ENCODE data around the gene DHRS7B. TPM values are rescaled to one million over a fixed set of nuclear protein-coding genes. Genes with fewer than 3 reads are reported as not detected.

DHRS7B gene
- total and polyA plus RNA-seq, 5 experiments from 2014 or later, result 6.4 to 11.7 (median 8.0) TPM

DNA sequence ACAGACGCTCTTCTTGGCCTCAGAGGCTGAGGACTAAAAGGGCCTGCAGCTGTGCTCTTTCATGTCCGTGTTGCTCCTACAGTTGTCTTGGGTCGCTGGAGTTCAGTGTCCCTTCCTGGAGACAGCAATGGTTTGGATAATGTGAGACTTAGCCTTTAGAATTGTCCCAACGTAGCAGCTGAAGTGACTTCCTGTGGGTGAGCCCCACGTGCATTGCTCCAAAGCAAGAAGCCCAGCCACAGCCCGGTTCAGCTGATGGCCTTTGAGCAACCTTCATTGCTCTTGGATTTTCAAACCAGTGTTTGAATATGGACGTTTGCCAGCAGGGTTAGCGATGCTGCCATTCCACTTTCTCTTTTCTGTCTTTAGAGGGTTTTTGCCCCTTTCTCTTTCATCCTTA lies 67.5 kb downstream of the DHRS7B start:
- Mint-ChIP-seq H3K27me3 (no peaks in the 10 kb centered on the region), H3K36me3 (peaks cover 0 to 61% (median 10%) of the 10 kb centered on the region in 3 donors), H3K4me1 (peaks cover 3 to 7% (median 5%) of the 10 kb centered on the region in 4 donors), H3K9me3 (no peaks in the 10 kb centered on the region), H3K4me3 (no peak overlapping the region), H3K27ac (peak overlapping the region in 6 of 10 donors; percentile 32 to 91 (median 50))
- DNase-seq (no peak), ATAC-seq (no peak)
- POLR2A ChIA-PET, result no interaction called here

DNA sequence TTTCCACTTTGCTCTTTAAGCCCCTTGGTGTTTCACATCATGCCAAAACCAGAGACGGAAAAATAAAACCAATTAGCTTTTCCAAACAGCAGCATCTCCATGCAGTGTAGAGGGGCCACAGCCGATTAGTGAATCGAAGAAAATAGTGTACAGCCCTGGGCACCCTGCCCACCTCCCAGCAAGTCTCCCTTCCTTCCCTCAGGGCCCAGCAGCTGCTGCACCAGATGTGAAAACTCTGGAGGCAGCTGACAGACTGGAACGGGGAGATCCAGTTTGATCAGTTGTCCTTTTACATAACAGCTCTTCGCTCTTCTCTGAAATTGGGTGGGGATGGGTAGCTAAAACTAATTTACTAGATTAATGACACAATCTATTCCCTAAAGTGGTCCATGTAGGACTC lies 67.9 kb downstream of the DHRS7B start:
- Mint-ChIP-seq H3K4me1 (peaks cover 3 to 12% (median 7%) of the 10 kb centered on the region in 4 donors), H3K4me3 (no peak overlapping the region), H3K9me3 (no peaks in the 10 kb centered on the region), H3K27ac (peak overlapping the region in 6 of 10 donors; percentile 25 to 91 (median 50)), H3K36me3 (peaks cover 0 to 57% (median 10%) of the 10 kb centered on the region in 3 donors), H3K27me3 (no peaks in the 10 kb centered on the region)
- POLR2A ChIA-PET, result interaction anchor here (1.0 kb wide), 1 partner anchor 10 kb away, joined by 3 read pairs; no protein-coding TSS in a partner anchor
- DNase-seq (no peak), ATAC-seq (no peak)

DNA sequence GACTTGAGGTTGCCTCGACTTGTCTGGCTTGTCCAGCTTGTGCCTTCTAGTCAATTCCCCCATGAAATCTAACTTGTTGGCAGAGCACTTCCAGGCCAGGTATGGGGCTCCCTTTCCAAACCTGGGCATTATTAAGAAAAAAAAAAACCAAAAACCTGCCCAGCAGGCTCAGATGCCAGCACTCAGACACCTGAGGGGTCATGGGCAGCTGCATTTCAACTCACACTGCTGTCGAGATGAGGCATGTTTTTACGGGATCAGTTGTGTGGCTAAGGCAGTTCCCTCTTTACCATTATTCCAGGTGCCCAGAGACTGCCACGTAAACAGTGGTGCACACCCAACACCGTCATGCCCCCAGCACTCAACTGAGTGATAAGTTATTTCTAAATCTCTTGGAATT lies 69.4 kb downstream of the DHRS7B start:
- Mint-ChIP-seq H3K4me1 (peaks cover 9 to 25% (median 18%) of the 10 kb centered on the region in 4 donors), H3K36me3 (peaks cover 0 to 47% (median 7%) of the 10 kb centered on the region in 3 donors), H3K27me3 (no peaks in the 10 kb centered on the region), H3K9me3 (no peaks in the 10 kb centered on the region), H3K4me3 (no peak overlapping the region), H3K27ac (peak overlapping the region in 1 of 10 donors; percentile 8)
- no peak for ATAC-seq
- DNase-seq, result no peak
- POLR2A ChIA-PET, result no interaction called here

DNA sequence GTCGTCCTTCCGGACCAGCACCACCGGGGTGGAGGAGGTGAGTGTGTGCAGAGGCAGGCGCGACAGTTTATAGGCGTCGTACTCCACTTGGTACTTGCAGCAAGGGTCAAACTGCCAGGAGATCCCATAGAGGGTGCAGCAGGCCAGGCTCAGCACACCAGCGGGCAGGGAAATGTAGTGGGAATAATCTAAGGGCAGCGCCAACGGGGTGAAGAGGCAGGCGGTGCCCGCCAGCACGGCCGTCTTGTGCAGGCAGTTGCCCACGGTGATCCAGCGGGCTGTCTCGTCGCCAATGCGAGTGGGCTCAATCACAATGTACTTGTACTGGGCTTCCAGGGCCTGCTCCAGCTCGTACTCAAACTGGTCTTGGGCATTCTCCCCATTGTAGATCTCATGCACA lies 71.6 kb downstream of the DHRS7B start:
- H3K27ac Mint-ChIP-seq, result peak overlapping the region in 3 of 10 donors; percentile 13 to 76 (median 56)
- DNase-seq (no peak), ATAC-seq (no peak)
- no peak overlapping the region for H3K4me3 Mint-ChIP-seq
- peaks cover 0 to 42% (median 7%) of the 10 kb centered on the region in 3 donors for H3K36me3 Mint-ChIP-seq
- POLR2A ChIA-PET, result no interaction called here
- peaks cover 13 to 42% (median 27%) of the 10 kb centered on the region in 4 donors for H3K4me1 Mint-ChIP-seq
- H3K27me3 Mint-ChIP-seq, result no peaks in the 10 kb centered on the region
- H3K9me3 Mint-ChIP-seq, result no peaks in the 10 kb centered on the region

DNA sequence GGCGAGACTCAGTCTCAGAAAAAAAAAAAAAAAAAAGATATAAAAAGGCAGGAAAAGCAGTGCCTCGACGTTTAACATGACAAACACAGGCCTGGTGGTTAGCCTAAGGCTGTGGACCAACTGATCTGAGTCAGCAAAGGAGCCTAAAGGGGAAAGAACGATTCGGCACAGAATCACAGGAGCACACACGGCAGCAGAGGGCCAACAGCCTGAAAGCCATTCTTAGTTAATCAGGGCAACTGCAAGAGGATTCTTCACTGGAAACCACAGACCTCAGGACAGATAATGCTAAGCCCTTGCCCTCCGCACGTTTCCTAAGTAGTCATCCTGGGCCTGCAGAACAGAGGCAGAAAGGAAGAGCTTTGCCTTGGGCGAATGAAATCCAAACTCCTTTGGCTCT lies 72.5 kb downstream of the DHRS7B start:
- Mint-ChIP-seq H3K27me3 (no peaks in the 10 kb centered on the region), H3K27ac (peak overlapping the region in 1 of 10 donors; percentile 77), H3K4me1 (peaks cover 13 to 42% (median 26%) of the 10 kb centered on the region in 4 donors), H3K4me3 (peak overlapping the region in 1 of 10 donors; percentile 36), H3K9me3 (no peaks in the 10 kb centered on the region), H3K36me3 (peaks cover 0 to 41% (median 7%) of the 10 kb centered on the region in 3 donors)
- POLR2A ChIA-PET, result interaction anchor here (3.1 kb wide), 1 partner anchor 15 kb away, joined by 9 read pairs; the partner anchor contains the start of gene TMEM11
- ATAC-seq (no peak), DNase-seq (no peak)

DNA sequence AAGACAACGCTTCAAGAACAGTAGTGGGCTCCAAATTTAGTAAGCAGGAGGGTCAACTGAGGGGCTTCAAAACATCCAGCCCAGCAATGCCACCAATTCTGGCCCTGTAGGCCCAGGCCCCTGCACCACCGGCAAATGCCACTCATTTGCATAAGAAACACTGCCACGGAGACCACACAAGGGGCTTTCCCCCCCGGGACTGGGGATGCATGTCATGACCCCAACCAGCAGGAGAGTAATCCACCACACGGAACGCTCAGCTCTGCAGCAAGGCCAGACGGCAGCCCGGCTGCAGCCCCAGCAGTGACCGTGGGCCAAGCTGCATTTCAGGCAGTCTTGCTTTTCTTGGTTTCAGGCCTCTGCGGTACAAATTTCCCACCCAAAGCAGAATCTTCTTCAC lies 73.1 kb downstream of the DHRS7B start:
- no peaks in the 10 kb centered on the region for H3K27me3 Mint-ChIP-seq
- POLR2A ChIA-PET, result interaction anchor here (3.1 kb wide), 1 partner anchor 14 kb away, joined by 9 read pairs; the partner anchor contains the start of gene TMEM11
- H3K27ac Mint-ChIP-seq, result peak overlapping the region in 2 of 10 donors; percentile 7 to 50
- DNase-seq (no peak), ATAC-seq (no peak)
- H3K4me3 Mint-ChIP-seq, result no peak overlapping the region
- peaks cover 13 to 47% (median 28%) of the 10 kb centered on the region in 4 donors for H3K4me1 Mint-ChIP-seq
- H3K36me3 Mint-ChIP-seq, result peaks cover 0 to 35% (median 7%) of the 10 kb centered on the region in 3 donors
- no peaks in the 10 kb centered on the region for H3K9me3 Mint-ChIP-seq

DNA sequence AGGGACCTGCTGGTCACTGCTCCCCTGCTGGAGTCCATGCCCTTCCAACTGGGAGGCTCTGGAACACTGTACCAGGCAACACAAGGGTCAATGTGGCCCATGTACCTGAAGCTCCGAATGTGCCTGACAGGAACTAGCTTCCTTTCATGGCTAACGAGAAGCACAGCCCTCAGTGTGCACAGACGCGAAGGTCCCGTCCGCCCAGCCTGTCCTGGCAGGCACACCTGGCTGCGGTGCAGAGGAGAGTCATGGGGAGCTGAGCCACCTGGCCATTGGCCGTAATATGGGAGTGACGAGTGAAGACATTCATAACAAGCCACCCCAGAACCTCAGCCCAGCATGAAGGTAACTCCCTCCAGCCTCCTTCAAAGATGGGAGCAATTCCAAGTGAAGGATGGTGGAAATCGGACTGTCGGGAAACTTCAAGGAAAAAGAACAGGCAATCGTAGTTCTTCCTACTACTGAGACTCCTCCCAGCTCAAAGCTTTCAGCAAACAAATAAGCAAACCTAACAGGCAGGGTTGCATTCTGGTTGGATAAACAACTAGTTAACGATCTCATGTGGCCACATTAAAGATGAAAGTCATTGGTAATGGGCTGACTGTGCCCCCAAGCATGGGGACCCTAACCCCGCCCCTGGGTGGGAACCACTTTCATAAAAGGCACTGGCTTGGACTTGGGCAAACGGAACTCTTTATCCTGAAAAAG lies 74.0 kb downstream of the DHRS7B start:
- Mint-ChIP-seq H3K4me3 (no peak overlapping the region), H3K27ac (peak overlapping the region in 5 of 10 donors; percentile 24 to 88 (median 74)), H3K36me3 (peaks cover 0 to 35% (median 7%) of the 10 kb centered on the region in 3 donors), H3K9me3 (no peaks in the 10 kb centered on the region), H3K27me3 (no peaks in the 10 kb centered on the region), H3K4me1 (peaks cover 17 to 56% (median 36%) of the 10 kb centered on the region in 4 donors)
- no peak for ATAC-seq
- POLR2A ChIA-PET, result interaction anchor here (3.1 kb wide), 1 partner anchor 13 kb away, joined by 9 read pairs; the partner anchor contains the start of gene TMEM11
- no peak for DNase-seq

DNA sequence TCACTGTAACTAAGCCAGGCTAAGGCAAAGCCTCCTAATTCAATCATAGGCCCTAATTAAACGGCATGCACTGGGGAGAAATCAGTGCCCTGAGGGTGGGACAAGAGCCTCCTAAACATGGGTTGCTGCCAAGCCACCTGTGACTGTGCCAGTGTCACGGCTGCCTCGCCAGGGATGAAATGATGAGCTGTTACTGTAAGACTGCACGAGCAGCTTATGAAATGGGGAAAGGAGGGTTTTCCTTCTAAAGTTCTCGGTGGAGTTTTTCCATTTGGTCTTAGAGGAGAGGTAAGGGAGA lies 74.5 kb downstream of the DHRS7B start:
- H3K4me1 Mint-ChIP-seq, result peaks cover 18 to 60% (median 39%) of the 10 kb centered on the region in 4 donors
- H3K36me3 Mint-ChIP-seq, result peaks cover 0 to 36% (median 7%) of the 10 kb centered on the region in 3 donors
- H3K9me3 Mint-ChIP-seq, result no peaks in the 10 kb centered on the region
- POLR2A ChIA-PET, result interaction anchor here (3.1 kb wide), 1 partner anchor 13 kb away, joined by 9 read pairs; the partner anchor contains the start of gene TMEM11
- no peak overlapping the region for H3K4me3 Mint-ChIP-seq
- DNase-seq, result no peak
- no peak for ATAC-seq
- H3K27ac Mint-ChIP-seq, result peak overlapping the region in 5 of 10 donors; percentile 24 to 88 (median 76)
- H3K27me3 Mint-ChIP-seq, result no peaks in the 10 kb centered on the region

DNA sequence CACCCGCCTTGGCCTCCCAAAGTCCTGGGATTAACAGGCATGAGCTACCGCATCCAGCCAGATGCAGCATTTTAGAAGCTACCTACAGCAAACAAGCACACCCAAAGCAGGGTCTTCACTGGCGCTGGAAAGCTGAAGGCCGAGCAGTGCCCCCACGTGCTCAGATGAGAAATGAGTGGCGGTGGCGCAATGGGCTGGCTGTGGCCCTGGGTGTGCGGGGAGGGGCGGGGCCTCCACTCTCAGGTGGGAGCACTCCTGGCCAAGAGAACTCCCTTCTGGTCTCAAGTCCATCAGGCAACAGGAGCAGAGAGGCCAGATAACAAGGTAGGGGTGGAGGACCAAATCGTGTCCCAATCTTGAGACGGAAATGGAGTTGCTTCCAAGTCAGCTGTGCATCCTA lies 75.1 kb downstream of the DHRS7B start:
- ATAC-seq, result no peak
- H3K4me1 Mint-ChIP-seq, result peaks cover 18 to 59% (median 40%) of the 10 kb centered on the region in 4 donors
- no peak for DNase-seq
- peaks cover 0 to 32% (median 7%) of the 10 kb centered on the region in 3 donors for H3K36me3 Mint-ChIP-seq
- POLR2A ChIA-PET, result interaction anchor here (0.5 to 3.1 kb wide), 2 partner anchors 12 to 97 kb away, joined by 5 to 9 read pairs; partner anchors contain the start of gene TMEM11
- no peak overlapping the region for H3K4me3 Mint-ChIP-seq
- no peaks in the 10 kb centered on the region for H3K27me3 Mint-ChIP-seq
- no peak overlapping the region for H3K27ac Mint-ChIP-seq
- H3K9me3 Mint-ChIP-seq, result no peaks in the 10 kb centered on the region

DNA sequence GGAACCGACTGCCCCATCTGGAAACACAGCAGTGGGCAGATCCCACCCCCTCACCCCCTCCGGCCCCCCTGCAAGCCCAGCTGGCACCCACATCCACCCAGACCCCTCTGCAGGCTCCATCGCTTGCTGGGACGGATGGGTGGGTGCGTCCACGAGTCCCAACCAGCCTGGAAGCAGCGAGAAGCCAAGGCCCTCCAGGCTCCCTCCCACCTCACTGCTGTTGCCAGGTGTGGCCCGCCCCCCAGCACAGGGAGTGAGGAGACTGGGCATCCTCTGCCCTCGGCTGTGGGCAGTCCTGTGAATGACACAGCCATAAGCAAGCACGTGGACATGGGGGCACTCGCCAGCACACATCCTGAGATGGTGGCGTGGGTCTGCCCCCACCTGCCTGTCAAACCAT lies 75.7 kb downstream of the DHRS7B start:
- Mint-ChIP-seq H3K9me3 (no peaks in the 10 kb centered on the region), H3K4me1 (peaks cover 18 to 62% (median 41%) of the 10 kb centered on the region in 4 donors), H3K36me3 (peaks cover 0 to 29% (median 7%) of the 10 kb centered on the region in 3 donors), H3K27ac (peak overlapping the region in 1 of 10 donors; percentile 36), H3K4me3 (no peak overlapping the region), H3K27me3 (no peaks in the 10 kb centered on the region)
- POLR2A ChIA-PET, result interaction anchor here (3.1 kb wide), 1 partner anchor 12 kb away, joined by 9 read pairs; the partner anchor contains the start of gene TMEM11
- ATAC-seq (no peak), DNase-seq (no peak)

DNA sequence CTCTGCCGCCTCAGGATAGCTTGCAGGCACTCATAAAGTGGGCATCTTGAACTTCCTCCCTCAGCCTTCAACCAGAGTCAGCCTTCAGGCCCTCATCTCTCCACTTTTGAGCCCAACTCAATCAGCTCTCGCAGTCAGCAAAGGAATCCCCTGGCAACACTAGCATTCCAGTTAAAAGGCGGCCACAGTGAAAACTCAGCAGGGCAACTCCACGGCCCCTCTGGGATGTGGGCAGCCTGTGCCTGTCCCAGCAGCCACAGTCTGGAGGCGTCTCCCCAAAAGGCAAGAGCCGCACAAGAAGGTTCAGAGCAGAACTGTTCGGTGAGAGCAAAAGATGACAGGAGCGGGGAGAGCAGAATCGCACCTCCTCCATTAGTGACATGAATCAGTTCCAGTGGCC lies 78.2 kb downstream of the DHRS7B start:
- POLR2A ChIA-PET, result no interaction called here
- Mint-ChIP-seq H3K36me3 (peaks cover 0 to 26% (median 0%) of the 10 kb centered on the region in 3 donors), H3K27me3 (no peaks in the 10 kb centered on the region), H3K4me1 (peaks cover 18 to 68% (median 43%) of the 10 kb centered on the region in 4 donors), H3K27ac (peak overlapping the region in 6 of 10 donors; percentile 22 to 74 (median 42)), H3K9me3 (no peaks in the 10 kb centered on the region), H3K4me3 (no peak overlapping the region)
- DNase-seq (no peak), ATAC-seq (no peak)

DNA sequence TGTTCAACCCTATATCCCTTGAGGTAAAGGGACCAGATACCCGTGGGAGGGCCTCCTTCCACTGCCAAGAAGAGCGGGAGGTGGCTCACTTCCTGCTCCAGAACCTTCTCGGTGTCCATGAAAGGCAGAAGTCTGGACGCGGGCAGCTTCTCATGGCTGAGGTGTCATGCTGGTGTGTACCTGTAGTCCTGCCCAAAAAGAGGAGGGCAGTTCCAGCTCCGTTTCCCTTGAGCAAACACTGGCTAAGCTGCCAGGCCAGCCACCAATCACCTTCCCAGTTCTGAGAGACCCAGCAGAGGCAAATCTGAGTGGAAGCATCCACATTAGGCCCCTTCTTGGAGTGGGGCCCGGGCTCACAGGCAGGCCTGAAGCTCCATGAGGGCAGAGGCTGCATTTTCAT lies 81.6 kb downstream of the DHRS7B start:
- H3K36me3 Mint-ChIP-seq, result peaks cover 0 to 26% (median 0%) of the 10 kb centered on the region in 3 donors
- no peak overlapping the region for H3K27ac Mint-ChIP-seq
- POLR2A ChIA-PET, result no interaction called here
- no peak overlapping the region for H3K4me3 Mint-ChIP-seq
- peaks cover 16 to 73% (median 56%) of the 10 kb centered on the region in 4 donors for H3K4me1 Mint-ChIP-seq
- DNase-seq, result no peak
- no peak for ATAC-seq
- H3K27me3 Mint-ChIP-seq, result no peaks in the 10 kb centered on the region
- no peaks in the 10 kb centered on the region for H3K9me3 Mint-ChIP-seq

DNA sequence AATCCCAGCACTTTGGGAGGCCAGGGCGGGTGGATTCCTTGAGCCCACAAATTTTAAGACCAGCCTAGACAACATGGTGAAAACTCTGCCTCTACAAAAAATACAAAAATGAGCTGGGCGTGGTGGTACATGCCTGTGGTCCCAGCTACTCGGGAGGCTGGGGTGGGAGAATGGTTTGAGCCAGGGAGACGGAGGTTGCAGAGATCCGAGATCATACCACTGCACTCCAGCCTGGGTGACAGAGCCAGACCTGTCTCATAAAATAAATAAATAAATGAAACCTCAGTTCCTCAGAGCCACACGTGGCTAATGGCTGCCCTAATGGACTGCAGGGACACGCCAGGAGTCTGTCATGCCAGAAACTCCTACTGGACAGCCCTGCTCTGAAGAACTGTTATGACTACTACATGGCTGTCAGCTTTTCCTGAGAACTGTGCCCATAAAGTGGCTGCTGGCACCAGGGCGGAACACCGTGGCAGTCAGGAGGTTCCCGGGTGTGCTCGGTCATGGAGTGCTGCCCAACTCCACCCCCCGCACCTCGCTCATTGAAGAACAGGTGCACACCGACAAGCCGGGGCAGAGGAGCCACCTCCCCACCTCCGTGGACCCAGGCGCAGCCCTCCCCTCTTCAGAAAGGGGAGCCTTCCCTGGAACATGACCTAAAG lies 82.9 kb downstream of the DHRS7B start:
- H3K4me3 Mint-ChIP-seq, result no peak overlapping the region
- no peak for DNase-seq
- H3K4me1 Mint-ChIP-seq, result peaks cover 18 to 71% (median 58%) of the 10 kb centered on the region in 4 donors
- H3K27ac Mint-ChIP-seq, result peak overlapping the region in 1 of 10 donors; percentile 13
- no peaks in the 10 kb centered on the region for H3K9me3 Mint-ChIP-seq
- peaks cover 0 to 26% (median 0%) of the 10 kb centered on the region in 3 donors for H3K36me3 Mint-ChIP-seq
- no peaks in the 10 kb centered on the region for H3K27me3 Mint-ChIP-seq
- no peak for ATAC-seq
- POLR2A ChIA-PET, result no interaction called here

All from naive thymus-derived CD8-positive, alpha-beta T cell (primary cell).